ENCODE data around the gene APEX2. TPM values are rescaled to one million over a fixed set of nuclear protein-coding genes. Genes with fewer than 3 reads are reported as not detected.

Gene APEX2
- total RNA-seq, 3 donors from 2014 or later = 35.1 to 40.5 (median 36.4) TPM

DNA sequence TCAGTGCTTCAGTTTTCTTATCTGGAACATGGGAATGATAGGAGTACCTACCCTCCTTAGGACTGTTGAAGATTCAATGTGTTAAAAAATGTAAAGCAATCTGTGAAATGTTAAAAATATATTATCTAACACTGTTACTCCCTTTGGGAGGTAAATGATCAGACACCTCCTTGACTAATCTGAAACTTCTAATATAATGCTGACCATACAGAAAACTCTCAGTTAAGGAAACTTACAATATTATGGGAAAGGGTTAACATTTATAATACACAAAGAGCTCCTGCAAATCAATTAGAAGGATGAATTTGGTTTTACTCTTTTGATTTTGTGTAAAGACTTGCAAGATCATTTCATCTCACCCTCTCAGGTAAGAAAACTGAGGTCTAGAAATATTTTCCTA is 4.5 kb upstream of the APEX2 start:
- DNase-seq (no peak), ATAC-seq (no peak)
- H3K4me3 Mint-ChIP-seq = no peak overlapping the region
- no peaks in the 10 kb centered on the region for H3K36me3 Mint-ChIP-seq (ENCODE audit: insufficient read depth)
- H3K27me3 Mint-ChIP-seq (ENCODE audit: low read depth) = no peaks in the 10 kb centered on the region
- no peaks in the 10 kb centered on the region for H3K9me3 Mint-ChIP-seq
- H3K4me1 Mint-ChIP-seq (ENCODE audit: low read depth) = no peaks in the 10 kb centered on the region

GRCh38 chrX:55004231-55004630 is 4.1 kb downstream of the APEX2 start:
- Mint-ChIP-seq H3K27me3 (ENCODE audit: low read depth) (no peaks in the 10 kb centered on the region), H3K9me3 (no peaks in the 10 kb centered on the region), H3K36me3 (ENCODE audit: insufficient read depth) (peaks cover 30% of the 10 kb centered on the region), H3K4me1 (ENCODE audit: low read depth) (peaks cover 21% of the 10 kb centered on the region), H3K4me3 (no peak overlapping the region)
- ATAC-seq (no peak), DNase-seq (no peak)

DNA sequence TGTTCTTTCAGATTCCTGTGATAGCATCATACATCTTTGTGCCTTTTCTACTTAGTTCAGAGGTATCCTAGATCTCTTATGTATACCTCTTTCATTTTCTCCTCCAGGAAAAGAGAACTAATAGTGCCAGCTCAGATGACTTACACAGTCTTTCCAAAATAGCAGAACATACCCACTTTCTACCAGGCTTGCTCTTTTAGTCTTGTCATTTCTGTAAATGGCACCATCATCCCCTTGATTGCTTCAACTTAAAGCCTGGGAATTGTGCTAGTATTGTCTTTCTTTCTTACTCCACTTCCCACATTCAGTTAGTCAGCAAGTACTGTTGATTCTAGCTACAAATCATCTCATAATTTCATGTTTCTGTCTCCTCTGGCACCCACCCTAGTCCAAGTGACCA is 5.1 kb downstream of the APEX2 start:
- H3K27me3 Mint-ChIP-seq (ENCODE audit: low read depth) = no peaks in the 10 kb centered on the region
- H3K36me3 Mint-ChIP-seq (ENCODE audit: insufficient read depth) = peaks cover 30% of the 10 kb centered on the region
- no peak overlapping the region for H3K4me3 Mint-ChIP-seq
- no peaks in the 10 kb centered on the region for H3K9me3 Mint-ChIP-seq
- no peak for ATAC-seq
- no peak for DNase-seq
- H3K4me1 Mint-ChIP-seq (ENCODE audit: low read depth) = peaks cover 21% of the 10 kb centered on the region

DNA sequence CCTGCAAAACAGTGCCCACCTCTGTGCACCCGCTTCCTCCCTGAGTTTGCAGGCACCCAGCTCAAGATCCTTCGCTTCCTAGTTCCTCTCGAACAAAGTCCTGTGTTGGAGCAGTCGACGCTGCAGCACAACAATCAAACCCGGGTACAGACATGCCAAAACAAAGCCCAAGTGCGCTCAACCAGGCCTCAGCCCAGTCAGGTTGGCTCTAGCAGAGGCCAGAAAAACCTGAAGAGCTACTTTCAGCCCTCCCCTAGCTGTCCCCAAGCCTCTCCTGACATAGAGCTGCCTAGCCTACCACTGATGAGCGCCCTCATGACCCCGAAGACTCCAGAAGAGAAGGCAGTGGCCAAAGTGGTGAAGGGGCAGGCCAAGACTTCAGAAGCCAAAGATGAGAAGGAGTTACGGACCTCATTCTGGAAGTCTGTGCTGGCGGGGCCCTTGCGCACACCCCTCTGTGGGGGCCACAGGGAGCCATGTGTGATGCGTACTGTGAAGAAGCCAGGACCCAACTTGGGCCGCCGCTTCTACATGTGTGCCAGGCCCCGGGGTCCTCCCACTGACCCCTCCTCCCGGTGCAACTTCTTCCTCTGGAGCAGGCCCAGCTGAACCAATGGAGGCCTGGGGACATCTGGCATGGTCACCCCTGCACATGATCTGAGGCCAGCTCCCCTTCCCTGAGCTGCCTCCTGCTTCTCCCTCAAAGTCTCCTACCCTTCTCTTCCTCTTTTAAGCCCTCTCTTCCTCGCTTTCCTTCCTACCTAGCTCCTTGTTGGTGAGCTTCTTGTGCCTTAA is 6.9 kb downstream of the APEX2 start:
- ATAC-seq = no peak
- no peaks in the 10 kb centered on the region for H3K27me3 Mint-ChIP-seq (ENCODE audit: low read depth)
- H3K9me3 Mint-ChIP-seq = no peaks in the 10 kb centered on the region

GRCh38 chrX:55007656-55008055 is 7.5 kb downstream of the APEX2 start:
- DNase-seq (no peak), ATAC-seq (no peak)
- Mint-ChIP-seq H3K27me3 (ENCODE audit: low read depth) (no peaks in the 10 kb centered on the region), H3K4me3 (no peak overlapping the region), H3K36me3 (ENCODE audit: insufficient read depth) (peaks cover 25% of the 10 kb centered on the region), H3K4me1 (ENCODE audit: low read depth) (peaks cover 10% of the 10 kb centered on the region), H3K9me3 (no peaks in the 10 kb centered on the region)

More for the DNA sequence above, 6.9 kb downstream of the APEX2 start:
- peaks cover 11% of the 10 kb centered on the region for H3K4me1 Mint-ChIP-seq (ENCODE audit: low read depth)
- no peak overlapping the region for H3K4me3 Mint-ChIP-seq
- H3K36me3 Mint-ChIP-seq (ENCODE audit: insufficient read depth) = peaks cover 30% of the 10 kb centered on the region
- DNase-seq = no peak

- no peaks in the 10 kb centered on the region for H3K9me3 Mint-ChIP-seq
- ATAC-seq (peak in 1 of 2 donors; percentile 43), DNase-seq (no peak)
- peaks cover 7% of the 10 kb centered on the region for H3K4me1 Mint-ChIP-seq (ENCODE audit: low read depth)
- H3K4me3 Mint-ChIP-seq = no peak overlapping the region
- peaks cover 21% of the 10 kb centered on the region for H3K36me3 Mint-ChIP-seq (ENCODE audit: insufficient read depth)
- no peaks in the 10 kb centered on the region for H3K27me3 Mint-ChIP-seq (ENCODE audit: low read depth)
Observed at GRCh38 chrX:55008571-55009358, 8.6 kb downstream of the APEX2 start.

GRCh38 chrX:55011294-55011693 is 11.1 kb downstream of the APEX2 start:
- H3K36me3 Mint-ChIP-seq (ENCODE audit: insufficient read depth) = peaks cover 5% of the 10 kb centered on the region
- H3K27me3 Mint-ChIP-seq (ENCODE audit: low read depth) = no peaks in the 10 kb centered on the region
- no peaks in the 10 kb centered on the region for H3K9me3 Mint-ChIP-seq
- H3K4me1 Mint-ChIP-seq (ENCODE audit: low read depth) = peaks cover 7% of the 10 kb centered on the region
- no peak for DNase-seq
- ATAC-seq = no peak
- H3K4me3 Mint-ChIP-seq = no peak overlapping the region

DNA sequence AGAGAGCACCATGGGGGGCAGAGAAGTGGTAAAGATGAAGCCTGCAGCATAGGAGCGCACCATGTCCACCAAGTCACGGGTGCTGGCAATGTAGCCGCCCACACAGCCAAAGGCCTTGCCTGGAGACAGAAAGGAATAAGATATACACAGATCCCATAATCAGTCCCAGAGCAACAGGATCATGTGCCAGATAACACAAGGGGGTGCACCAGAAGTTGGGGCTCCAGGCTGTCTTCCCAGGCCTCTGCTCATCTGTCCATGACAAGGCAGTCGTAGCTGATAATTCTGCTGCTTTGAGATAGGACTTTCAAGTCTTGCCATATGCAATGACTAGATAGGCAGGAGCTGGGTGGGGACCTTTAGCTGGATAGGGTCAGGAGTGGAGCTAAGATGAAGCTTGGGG is 14.7 kb downstream of the APEX2 start:
- no peaks in the 10 kb centered on the region for H3K9me3 Mint-ChIP-seq
- no peak overlapping the region for H3K4me3 Mint-ChIP-seq
- H3K4me1 Mint-ChIP-seq (ENCODE audit: low read depth) = no peaks in the 10 kb centered on the region
- ATAC-seq = no peak
- no peak for DNase-seq
- H3K36me3 Mint-ChIP-seq (ENCODE audit: insufficient read depth) = no peaks in the 10 kb centered on the region
- H3K27me3 Mint-ChIP-seq (ENCODE audit: low read depth) = no peaks in the 10 kb centered on the region

- ATAC-seq (no peak), DNase-seq (no peak)
- Mint-ChIP-seq H3K27me3 (ENCODE audit: low read depth) (no peaks in the 10 kb centered on the region), H3K9me3 (no peaks in the 10 kb centered on the region), H3K36me3 (ENCODE audit: insufficient read depth) (peaks cover 3% of the 10 kb centered on the region), H3K4me1 (ENCODE audit: low read depth) (no peaks in the 10 kb centered on the region), H3K4me3 (no peak overlapping the region)
Observed at GRCh38 chrX:55026143-55026542, 26.0 kb downstream of the APEX2 start.

DNA sequence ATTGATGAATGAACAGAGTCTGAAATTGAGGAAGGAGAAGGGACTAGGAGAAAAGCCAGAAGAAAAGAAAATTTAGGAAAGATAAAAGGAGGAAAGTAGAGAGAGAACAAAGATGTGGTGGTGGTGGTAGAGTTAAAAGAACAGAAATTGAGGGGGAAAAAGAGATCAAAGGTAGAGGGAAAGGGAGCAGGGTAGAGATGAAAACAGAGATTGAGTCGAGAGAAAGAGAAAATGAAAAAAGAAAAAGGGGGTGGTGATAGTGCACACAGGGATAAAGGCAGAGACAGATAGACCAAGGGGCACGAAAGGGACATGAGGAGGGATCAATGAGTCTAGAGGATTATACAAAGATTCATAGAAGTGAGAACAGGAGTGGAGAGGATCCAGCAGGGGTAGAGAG is 26.7 kb downstream of the APEX2 start:
- ATAC-seq (no peak), DNase-seq (no peak)
- Mint-ChIP-seq H3K36me3 (ENCODE audit: insufficient read depth) (no peaks in the 10 kb centered on the region), H3K4me3 (no peak overlapping the region), H3K4me1 (ENCODE audit: low read depth) (no peaks in the 10 kb centered on the region), H3K27me3 (ENCODE audit: low read depth) (no peaks in the 10 kb centered on the region), H3K9me3 (no peaks in the 10 kb centered on the region)

- Mint-ChIP-seq H3K27me3 (ENCODE audit: low read depth) (no peaks in the 10 kb centered on the region), H3K9me3 (no peaks in the 10 kb centered on the region), H3K4me1 (ENCODE audit: low read depth) (no peaks in the 10 kb centered on the region), H3K4me3 (no peak overlapping the region), H3K36me3 (ENCODE audit: insufficient read depth) (no peaks in the 10 kb centered on the region)
- DNase-seq (no peak), ATAC-seq (no peak)
Observed at GRCh38 chrX:55028040-55028439, 27.9 kb downstream of the APEX2 start.

DNA sequence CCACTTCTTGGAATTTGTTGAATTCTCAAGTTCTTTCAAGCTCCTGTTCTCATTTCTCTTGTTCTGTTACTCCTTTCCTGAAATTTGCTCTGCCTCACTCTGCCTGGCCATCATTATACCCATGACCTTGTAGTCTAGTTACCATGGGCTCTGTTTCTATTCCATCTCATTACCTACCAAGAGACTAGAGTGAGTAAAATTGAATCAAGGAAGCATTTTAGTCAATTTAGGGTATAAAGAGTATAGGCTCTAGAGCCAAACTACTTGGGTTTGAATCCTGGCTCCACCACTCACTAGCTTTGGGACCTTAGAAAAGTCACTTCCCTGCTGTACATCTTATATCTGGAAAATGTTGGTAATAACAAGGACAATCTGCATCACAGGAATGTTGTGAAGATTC is 28.4 kb downstream of the APEX2 start:
- no peak overlapping the region for H3K4me3 Mint-ChIP-seq
- H3K36me3 Mint-ChIP-seq (ENCODE audit: insufficient read depth) = no peaks in the 10 kb centered on the region
- H3K4me1 Mint-ChIP-seq (ENCODE audit: low read depth) = no peaks in the 10 kb centered on the region
- no peak for ATAC-seq
- no peaks in the 10 kb centered on the region for H3K27me3 Mint-ChIP-seq (ENCODE audit: low read depth)
- no peak for DNase-seq
- no peaks in the 10 kb centered on the region for H3K9me3 Mint-ChIP-seq

DNA sequence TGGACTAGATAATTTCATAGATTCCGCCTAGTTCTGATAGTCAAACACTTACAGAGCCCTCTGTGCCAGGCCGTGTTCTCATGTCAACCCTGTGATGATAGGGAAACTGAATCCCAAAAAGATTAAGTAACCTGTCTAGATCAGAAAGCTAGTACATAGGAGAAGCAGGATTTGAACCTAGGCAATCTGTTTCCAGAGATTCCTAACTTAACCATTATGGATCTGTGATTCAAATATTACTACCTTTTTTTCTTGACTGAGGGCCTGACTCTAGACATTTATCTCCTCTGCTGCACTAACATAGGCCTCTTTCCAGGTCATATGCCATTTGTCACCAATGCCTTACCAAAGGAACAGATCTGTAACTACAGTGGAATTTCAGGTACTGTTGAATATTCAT is 29.1 kb downstream of the APEX2 start:
- DNase-seq (no peak), ATAC-seq (no peak)
- Mint-ChIP-seq H3K27me3 (ENCODE audit: low read depth) (no peaks in the 10 kb centered on the region), H3K9me3 (no peaks in the 10 kb centered on the region), H3K4me3 (no peak overlapping the region), H3K36me3 (ENCODE audit: insufficient read depth) (no peaks in the 10 kb centered on the region), H3K4me1 (ENCODE audit: low read depth) (no peaks in the 10 kb centered on the region)

DNA sequence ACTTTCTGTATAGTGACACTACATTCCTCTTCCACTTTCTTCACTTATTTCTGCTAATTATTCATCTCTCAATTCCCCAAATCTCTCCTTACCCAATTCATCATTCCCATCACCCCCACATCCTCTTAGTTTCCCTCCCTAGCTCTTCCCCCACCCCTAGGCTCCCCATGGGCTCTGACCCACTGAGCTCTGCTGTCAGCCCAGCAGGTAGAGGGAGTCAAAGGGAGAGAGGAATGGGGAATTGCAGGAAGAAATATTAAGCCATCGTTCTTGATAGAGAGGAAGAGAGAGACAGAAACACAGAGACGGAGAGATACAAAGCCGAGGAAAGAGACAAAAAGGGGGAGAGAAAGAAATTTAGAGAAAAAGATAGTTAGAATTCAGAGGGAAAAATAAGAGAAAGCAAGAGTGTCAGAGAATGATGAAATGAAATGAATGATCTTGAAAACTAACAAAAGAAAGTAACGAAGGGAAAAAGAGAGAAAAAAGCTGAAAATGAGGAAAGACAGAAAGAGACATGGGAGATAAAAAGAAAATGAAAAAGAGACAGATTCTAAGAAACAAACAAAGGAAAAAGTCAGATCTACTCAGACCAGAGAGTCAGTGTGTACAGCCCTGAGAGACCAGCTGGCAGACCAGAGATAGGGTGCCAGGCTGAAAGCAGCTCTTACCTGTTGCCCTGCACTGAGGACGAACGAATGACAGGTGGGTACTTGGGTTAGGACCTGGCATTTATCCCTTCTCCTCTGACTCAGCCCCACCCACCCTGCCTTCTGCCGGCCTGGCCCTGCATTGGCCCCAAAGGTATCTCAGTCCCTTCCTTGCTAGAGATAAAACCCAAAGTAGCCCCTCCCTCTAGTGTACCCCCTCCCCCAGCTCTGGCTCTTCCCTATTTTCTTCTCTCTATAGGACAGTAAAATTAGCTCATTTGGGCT is 30.4 kb downstream of the APEX2 start, which contains the start of gene ALAS2:
TSS of gene ALAS2 (minus strand) at position 707 of the 935 bp plus-strand sequence. CDS start 4,977 bp downstream, outside the sequence.
- no peak for DNase-seq
- H3K9me3 Mint-ChIP-seq = no peaks in the 10 kb centered on the region
- H3K4me3 Mint-ChIP-seq = no peak within 1 kb of the TSS
- no peaks in the 10 kb centered on the region for H3K4me1 Mint-ChIP-seq (ENCODE audit: low read depth)
- no peak for ATAC-seq
- H3K36me3 Mint-ChIP-seq (ENCODE audit: insufficient read depth) = no peaks in the 10 kb centered on the region
- H3K27me3 Mint-ChIP-seq (ENCODE audit: low read depth) = no peaks in the 10 kb centered on the region

All from activated T-cell treated with anti-CD3 and anti-CD28 coated beads, Interleukin-2, amount 50 U/mL, for 4 hours (primary cell).